Activated CD4-positive, alpha-beta T cell treated with anti-CD3 and anti-CD28 coated beads for 36 hours (primary cell): ENCODE data around the gene NID1. TPM values are rescaled to one million over a fixed set of nuclear protein-coding genes. Genes with fewer than 3 reads are reported as not detected.
A peak's percentile ranks its signal among the peaks of the same experiment; 100 is the strongest.

ENCODE experiments used
- ATAC-seq: fragments of 200-7000 bp; cut with Tn5 transposase; one replicate; pipeline ENCODE4 v1.10.0; 2021; ENCODE audit warnings: mild to moderate bottlenecking, moderate library complexity
- CTCF ChIA-PET: fragments of 350-600 bp; sonication (Branson Sonifier 250); formaldehyde crosslinking; loops from one replicate; lab custom pipeline; 2021; ENCODE audit warnings: antibody characterized with exemption; lab: Charles Lee
- POLR2A ChIA-PET: fragments of 350-600 bp; sonication (Branson Sonifier 250); formaldehyde crosslinking; loops from one replicate; lab custom pipeline; 2021; ENCODE audit warnings: antibody characterized with exemption, inconsistent platforms; lab: Charles Lee
- DNase-seq: peaks from one replicate; pipeline ENCODE4 v3.0.0-alpha.2; 2020
- H3K27ac Mint-ChIP-seq: one replicate; pipeline ENCODE4 v1.8.0; 2021; ENCODE audit warnings: mixed read lengths
- H3K27me3 Mint-ChIP-seq: one replicate; pipeline ENCODE4 v1.8.0; 2021; ENCODE audit warnings: mixed read lengths
- H3K36me3 Mint-ChIP-seq: one replicate; pipeline ENCODE4 v1.8.0; 2021; ENCODE audit warnings: low read depth, mixed read lengths
- H3K4me1 Mint-ChIP-seq: one replicate; pipeline ENCODE4 v1.8.0; 2021; ENCODE audit warnings: mixed read lengths
- H3K4me3 Mint-ChIP-seq: one replicate; pipeline ENCODE4 v1.8.0; 2021; ENCODE audit warnings: mild to moderate bottlenecking, moderate library complexity, mixed read lengths
- H3K9me3 Mint-ChIP-seq: one replicate; pipeline ENCODE4 v1.8.0; 2021; ENCODE audit warnings: low read depth, mixed read lengths
- intact Hi-C, 2 experiments: fragments of 100-400 bp; cut with DNase I in 1 of 2; cut with micrococcal nuclease in 1 of 2; formaldehyde crosslinking; loops; one replicate each; pipeline versions ENCODE4 v1.14.2 to v1.15.1; 2022 to 2024; cut with DNase I, micrococcal nuclease
- total RNA-seq, 2 experiments: library from RNA; stranded (reverse); gene quantifications; one replicate each; pipeline ENCODE4 v1.2.3, GENCODE V29; 2021

NID1 gene
- total RNA-seq, 2 experiments from 2014 or later, result 0.07 to 0.14 TPM

GRCh38 chr1:236060286-236060685 lies 4.6 kb downstream of the NID1 start:
- peaks cover 8% of the 10 kb centered on the region for H3K4me1 Mint-ChIP-seq
- ChIA-PET CTCF (no interaction called here), POLR2A (no interaction called here)
- H3K27ac Mint-ChIP-seq, result no peak overlapping the region
- H3K36me3 Mint-ChIP-seq, result no peaks in the 10 kb centered on the region
- intact Hi-C loops, result no loop called here
- H3K27me3 Mint-ChIP-seq, result peaks cover 30% of the 10 kb centered on the region
- no peak overlapping the region for H3K4me3 Mint-ChIP-seq
- H3K9me3 Mint-ChIP-seq, result no peaks in the 10 kb centered on the region
- no peak for DNase-seq
- no peak for ATAC-seq

DNA sequence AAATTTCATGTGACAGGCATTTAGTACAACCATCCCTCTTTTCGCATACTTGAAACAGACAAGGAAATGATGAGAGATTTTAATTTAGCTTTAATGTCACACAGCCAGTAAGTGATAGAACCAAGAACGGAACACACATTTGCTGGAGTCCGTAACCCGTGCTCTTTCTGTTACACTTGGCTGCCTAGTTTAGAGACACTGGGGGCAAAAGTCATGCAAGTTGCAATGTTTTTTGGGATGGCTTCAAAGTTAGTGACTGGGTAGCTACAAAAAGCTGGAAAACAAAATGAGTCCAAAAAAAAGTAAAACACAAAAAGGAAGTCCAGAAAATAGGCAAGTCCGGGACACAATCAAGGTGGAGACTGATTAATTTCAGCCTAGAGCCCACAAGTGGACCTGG lies 5.9 kb downstream of the NID1 start:
- intact Hi-C loops, result no loop called here
- CTCF ChIA-PET, result no interaction called here
- peaks cover 27% of the 10 kb centered on the region for H3K27me3 Mint-ChIP-seq
- POLR2A ChIA-PET, result no interaction called here
- no peak for DNase-seq
- ATAC-seq, result no peak
- no peak overlapping the region for H3K4me3 Mint-ChIP-seq
- H3K36me3 Mint-ChIP-seq, result no peaks in the 10 kb centered on the region
- H3K27ac Mint-ChIP-seq, result no peak overlapping the region
- peaks cover 7% of the 10 kb centered on the region for H3K4me1 Mint-ChIP-seq
- H3K9me3 Mint-ChIP-seq, result no peaks in the 10 kb centered on the region

GRCh38 chr1:236058141-236058934 lies 6.6 kb downstream of the NID1 start:
- intact Hi-C loops, result no loop called here
- no peaks in the 10 kb centered on the region for H3K36me3 Mint-ChIP-seq
- DNase-seq (no peak), ATAC-seq (peak; percentile 69)
- no peak overlapping the region for H3K27ac Mint-ChIP-seq
- H3K4me1 Mint-ChIP-seq, result peaks cover 7% of the 10 kb centered on the region
- H3K9me3 Mint-ChIP-seq, result no peaks in the 10 kb centered on the region
- H3K27me3 Mint-ChIP-seq, result peaks cover 24% of the 10 kb centered on the region
- no peak overlapping the region for H3K4me3 Mint-ChIP-seq
- ChIA-PET CTCF (interaction anchor here (1.0 kb wide), 1 partner anchor 28 kb away, joined by 4 read pairs; no protein-coding TSS in a partner anchor), POLR2A (no interaction called here)

DNA sequence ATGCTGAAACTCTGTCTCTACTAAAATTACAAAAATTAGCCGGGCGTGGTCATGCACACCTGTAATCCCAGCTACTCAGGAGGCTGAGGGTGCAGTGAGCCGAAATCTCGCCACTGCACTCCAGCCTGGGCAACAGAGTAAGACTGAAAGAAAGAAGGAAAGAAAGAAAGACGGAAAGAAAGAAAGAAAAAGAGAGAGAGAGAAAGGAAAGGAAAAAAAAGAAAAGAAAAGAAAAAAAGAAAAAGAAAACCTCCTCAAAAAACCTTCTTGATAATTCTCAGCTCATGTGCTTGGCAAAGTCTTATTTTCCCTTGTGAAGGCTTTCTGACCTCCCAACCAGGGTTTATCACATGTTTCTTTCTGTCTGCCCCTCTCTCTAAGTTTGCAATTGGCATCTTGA lies 7.3 kb downstream of the NID1 start:
- Mint-ChIP-seq H3K4me3 (no peak overlapping the region), H3K4me1 (peaks cover 7% of the 10 kb centered on the region), H3K36me3 (no peaks in the 10 kb centered on the region), H3K27me3 (peaks cover 25% of the 10 kb centered on the region), H3K27ac (no peak overlapping the region), H3K9me3 (no peaks in the 10 kb centered on the region)
- ChIA-PET POLR2A (no interaction called here), CTCF (interaction anchor here (0.6 to 1.0 kb wide), 2 partner anchors 27 to 396 kb away, joined by 4 read pairs; no protein-coding TSS in a partner anchor)
- intact Hi-C loops, result no loop called here
- no peak for ATAC-seq
- no peak for DNase-seq

DNA sequence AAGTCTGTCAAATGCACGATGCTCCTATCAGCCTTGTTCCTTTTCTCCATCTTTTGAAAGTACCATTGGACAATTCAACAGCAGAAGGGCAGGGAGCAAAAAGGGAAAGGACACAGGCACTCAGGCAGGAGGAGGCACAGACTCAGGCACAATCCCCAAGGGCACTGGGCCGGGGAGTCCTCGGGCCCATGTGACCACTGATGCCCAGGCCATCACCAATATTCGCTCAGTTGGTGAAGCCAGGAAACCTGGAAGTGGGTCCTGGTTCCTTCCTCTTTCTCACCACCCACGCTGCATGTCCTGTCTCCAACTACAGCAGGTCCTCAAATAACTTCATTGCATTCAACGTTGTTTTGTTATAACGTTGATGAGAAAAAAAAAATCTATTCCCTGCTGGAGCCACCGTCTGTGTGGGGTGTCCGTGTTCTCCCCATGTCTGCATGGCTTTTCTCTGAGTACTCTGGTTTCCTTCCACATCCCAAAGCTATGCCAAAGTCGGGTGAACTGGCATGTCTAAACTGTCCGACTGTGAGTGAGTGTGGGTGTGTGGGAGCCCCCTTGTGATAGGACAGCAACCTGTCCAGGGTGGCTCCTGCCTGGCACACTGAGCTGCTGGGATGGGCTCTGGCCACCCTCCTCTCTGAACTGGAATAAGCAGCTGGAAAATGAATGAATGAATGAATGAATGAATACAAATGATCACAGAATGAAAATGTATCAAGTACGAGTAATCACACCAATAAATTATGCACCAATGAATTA lies 12.5 kb downstream of the NID1 start:
- no peaks in the 10 kb centered on the region for H3K9me3 Mint-ChIP-seq
- H3K27me3 Mint-ChIP-seq, result peaks cover 9% of the 10 kb centered on the region
- no peak overlapping the region for H3K4me3 Mint-ChIP-seq
- ChIA-PET CTCF (interaction anchor here (0.7 kb wide), 1 partner anchor 466 kb away, joined by 3 read pairs; no protein-coding TSS in a partner anchor), POLR2A (no interaction called here)
- intact Hi-C loops, result no loop called here
- DNase-seq (no peak), ATAC-seq (no peak)
- no peak overlapping the region for H3K27ac Mint-ChIP-seq
- H3K36me3 Mint-ChIP-seq, result no peaks in the 10 kb centered on the region
- no peaks in the 10 kb centered on the region for H3K4me1 Mint-ChIP-seq

DNA sequence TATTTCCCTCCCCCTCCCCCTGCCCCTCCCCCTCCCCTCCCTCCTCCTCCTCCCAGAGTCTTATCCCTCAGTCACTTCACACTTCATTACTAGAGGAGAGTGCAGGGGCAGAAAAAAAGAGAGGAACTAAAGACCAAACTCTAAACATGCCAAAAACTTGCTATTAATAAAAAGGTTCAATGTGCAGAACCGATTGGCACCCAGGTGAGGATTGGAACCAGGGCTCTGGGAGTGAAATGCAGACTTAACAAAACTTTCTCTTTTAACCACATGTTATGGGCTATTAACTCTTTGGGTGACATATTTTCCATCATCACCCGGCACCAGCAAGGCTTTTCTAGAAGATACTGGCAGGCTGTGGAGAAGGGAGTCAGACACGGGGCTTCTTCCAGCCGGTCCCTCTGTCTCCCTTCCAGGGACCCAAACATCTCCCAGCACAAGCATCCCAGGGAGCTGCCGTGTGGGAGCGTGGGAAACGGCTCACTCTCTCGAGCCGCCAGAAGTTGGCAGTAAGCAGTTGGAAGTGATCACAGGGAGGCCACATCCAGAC lies 13.6 kb downstream of the NID1 start:
- intact Hi-C loops, result no loop called here
- H3K27me3 Mint-ChIP-seq, result peaks cover 9% of the 10 kb centered on the region
- no peak overlapping the region for H3K27ac Mint-ChIP-seq
- no peaks in the 10 kb centered on the region for H3K4me1 Mint-ChIP-seq
- no peak overlapping the region for H3K4me3 Mint-ChIP-seq
- no peaks in the 10 kb centered on the region for H3K36me3 Mint-ChIP-seq
- ChIA-PET POLR2A (no interaction called here), CTCF (no interaction called here)
- DNase-seq, result no peak
- no peaks in the 10 kb centered on the region for H3K9me3 Mint-ChIP-seq
- no peak for ATAC-seq

- ATAC-seq (no peak), DNase-seq (no peak)
- ChIA-PET POLR2A (no interaction called here), CTCF (interaction anchor here (1.0 kb wide), 1 partner anchor 8 kb away, joined by 3 read pairs; no protein-coding TSS in a partner anchor)
- intact Hi-C loops, result no loop called here
- H3K27me3 Mint-ChIP-seq, result peaks cover 3% of the 10 kb centered on the region
- H3K36me3 Mint-ChIP-seq, result no peaks in the 10 kb centered on the region
- H3K9me3 Mint-ChIP-seq, result no peaks in the 10 kb centered on the region
- H3K4me1 Mint-ChIP-seq, result no peaks in the 10 kb centered on the region
- H3K27ac Mint-ChIP-seq, result no peak overlapping the region
- H3K4me3 Mint-ChIP-seq, result no peak overlapping the region
Observed at GRCh38 chr1:236045771-236046170, 19.1 kb downstream of the NID1 start.

GRCh38 chr1:236044341-236044740 lies 20.5 kb downstream of the NID1 start:
- ATAC-seq, result no peak
- Mint-ChIP-seq H3K9me3 (no peaks in the 10 kb centered on the region), H3K4me3 (no peak overlapping the region), H3K36me3 (no peaks in the 10 kb centered on the region), H3K27me3 (peaks cover 3% of the 10 kb centered on the region), H3K4me1 (no peaks in the 10 kb centered on the region), H3K27ac (no peak overlapping the region)
- ChIA-PET CTCF (no interaction called here), POLR2A (no interaction called here)
- intact Hi-C loops, result no loop called here
- no peak for DNase-seq

DNA sequence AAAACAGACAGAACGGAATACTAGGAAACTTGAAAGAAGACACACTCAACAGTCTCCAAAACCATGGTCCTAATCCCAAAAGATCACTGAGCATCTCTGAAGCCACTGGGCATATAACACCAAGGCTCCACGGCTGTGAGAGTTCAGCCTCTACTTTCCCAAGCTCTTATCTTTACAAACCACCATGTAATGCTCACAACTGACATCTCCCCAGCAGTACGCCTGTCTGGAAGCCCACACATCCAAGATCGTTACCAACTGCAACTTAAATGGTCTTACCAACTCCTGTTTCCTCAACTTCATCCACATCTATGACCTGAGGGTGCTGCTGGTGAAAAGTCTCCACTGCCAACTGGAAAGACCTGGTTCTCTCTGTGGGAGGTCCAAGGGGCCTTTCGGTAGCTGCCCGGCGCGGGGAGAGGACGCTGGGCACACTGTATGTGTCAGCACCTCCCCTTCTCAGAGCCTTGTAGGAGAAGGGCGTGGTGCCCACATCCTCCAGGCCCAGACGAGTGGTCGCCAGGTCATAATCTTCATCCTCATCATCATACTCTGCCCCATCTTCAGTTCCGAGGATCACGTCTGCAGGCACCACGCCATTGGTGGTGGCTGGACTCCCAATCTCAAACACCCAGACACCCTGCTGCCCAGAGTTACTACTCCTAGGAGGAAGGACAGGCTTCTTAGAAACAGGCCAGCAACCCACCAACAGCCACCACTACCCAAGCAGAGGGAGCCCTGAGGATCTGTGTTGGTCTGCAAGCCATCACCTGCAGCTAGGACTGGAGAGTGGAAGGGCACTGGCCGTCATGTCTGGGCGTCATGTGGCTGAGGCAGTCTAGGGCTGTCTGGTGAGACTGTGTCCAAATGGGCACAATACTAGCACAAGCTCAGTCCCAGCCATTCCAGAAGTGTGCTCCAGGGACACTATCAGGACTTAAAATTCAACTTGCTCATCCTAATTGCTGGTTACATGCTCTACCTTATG lies 23.0 kb downstream of the NID1 start:
- Mint-ChIP-seq H3K4me1 (no peaks in the 10 kb centered on the region), H3K9me3 (no peaks in the 10 kb centered on the region), H3K27me3 (peaks cover 5% of the 10 kb centered on the region), H3K36me3 (no peaks in the 10 kb centered on the region), H3K4me3 (no peak overlapping the region), H3K27ac (no peak overlapping the region)
- CTCF ChIA-PET, result no interaction called here
- intact Hi-C loops, result no loop called here
- ATAC-seq (no peak), DNase-seq (no peak)
- POLR2A ChIA-PET, result no interaction called here

GRCh38 chr1:236039740-236040685 lies 24.9 kb downstream of the NID1 start:
- DNase-seq, result no peak
- Mint-ChIP-seq H3K27me3 (peaks cover 5% of the 10 kb centered on the region), H3K27ac (no peak overlapping the region), H3K4me1 (no peaks in the 10 kb centered on the region), H3K9me3 (no peaks in the 10 kb centered on the region), H3K36me3 (no peaks in the 10 kb centered on the region), H3K4me3 (no peak overlapping the region)
- ChIA-PET POLR2A (no interaction called here), CTCF (interaction anchor here (0.6 kb wide), 1 partner anchor 203 kb away, joined by 3 read pairs; no protein-coding TSS in a partner anchor)
- no peak for ATAC-seq
- intact Hi-C loops, result no loop called here
